GM12878 (cell line): ENCODE results near the gene CORO2B. TPM values are rescaled to one million over a fixed set of nuclear protein-coding genes. Genes with fewer than 3 reads are reported as not detected.

ENCODE experiments used
- ATAC-seq: fragments of 200-7000 bp; cut with Tn5 transposase; 3 replicates; pipeline ENCODE4 v1.9.1; 2020; ENCODE audit warnings: mild to moderate bottlenecking, moderate library complexity
- BruUV-seq: library from RNA; stranded (reverse); fragments of 400-500 nt; replicated peaks from 2 replicates; lab custom pipeline; 2021; lab: Mats Ljungman, UMichigan
- CTCF ChIA-PET: fragments of 300-600 bp; sonication (Branson Sonifier 250); formaldehyde crosslinking; extraction: SDS; loops from one replicate; lab custom pipeline; 2021; ENCODE audit warnings: inconsistent platforms; lab: Yijun Ruan, JAX
- POLR2A ChIA-PET: fragments of 350-600 bp; formaldehyde crosslinking; extraction: SDS; loops from one replicate; lab custom pipeline; 2021; ENCODE audit warnings: inconsistent platforms; lab: Charles Lee
- RAD21 ChIA-PET: fragments of 300-600 bp; sonication (Branson Sonifier 250); formaldehyde crosslinking; loops from one replicate; lab custom pipeline; 2023; ENCODE audit warnings: antibody characterized with exemption; ENCODE audit not compliant: unreplicated experiment; lab: Charles Lee
- SMC1A ChIA-PET: fragments of 300-600 bp; sonication (Branson Sonifier 250); formaldehyde crosslinking; loops from one replicate; lab custom pipeline; 2023; ENCODE audit not compliant: unreplicated experiment, uncharacterized antibody; lab: Charles Lee
- DNase-seq: peaks from one replicate; pipeline ENCODE4 v3.0.0-alpha.2; 2011; ENCODE audit warnings: low read depth, low spot score
- FAIRE-seq: peaks from 3 replicates; lab custom pipeline; 2011; peaks lifted over from hg19 to GRCh38; lab: Jason Lieb, UNC
- H2AFZ ChIP-seq: 2 replicates; pipeline ENCODE4 v1.6.0; 2011; ENCODE audit warnings: low read depth, low read length, control low read depth; ENCODE audit not compliant: control insufficient read depth
- H3K27ac ChIP-seq: 2 replicates; pipeline ENCODE4 v1.5.1; 2011; ENCODE audit warnings: control low read depth; ENCODE audit not compliant: control insufficient read depth, insufficient read depth
- H3K27me3 ChIP-seq, 2 experiments: replicated peaks in 1 of 2; 2 replicates each; pipeline versions ENCODE4 v1.6.0 to v1.6.1; 2011; ENCODE audit warnings: low read length in 1 of 2; ENCODE audit not compliant: control insufficient read depth in 2 of 2, insufficient read depth in 2 of 2
- H3K36me3 ChIP-seq, 2 experiments: 2 replicates each; pipeline ENCODE4 v1.5.1; 2011; ENCODE audit warnings: low read length in 1 of 2; ENCODE audit not compliant: control insufficient read depth in 2 of 2, insufficient read depth in 2 of 2
- H3K4me1 ChIP-seq: 2 replicates; pipeline ENCODE4 v1.6.1; 2011; ENCODE audit warnings: mild to moderate bottlenecking, low read length, moderate library complexity, mixed read lengths; ENCODE audit not compliant: control insufficient read depth, insufficient read depth
- H3K4me2 ChIP-seq: 2 replicates; pipeline ENCODE4 v1.6.0; 2011; ENCODE audit warnings: control low read depth; ENCODE audit not compliant: control insufficient read depth, insufficient read depth
- H3K4me3 ChIP-seq: fragments of 200-600 bp; sonication (generic); 2 replicates; pipeline ENCODE4 v1.5.1; 2016
- H3K79me2 ChIP-seq: 2 replicates; pipeline ENCODE4 v1.6.0; 2011; ENCODE audit warnings: low read length; ENCODE audit not compliant: control insufficient read depth, insufficient read depth
- H3K9ac ChIP-seq: 2 replicates; pipeline ENCODE4 v1.8.0; 2011; ENCODE audit warnings: low read length, control low read depth, mixed read lengths; ENCODE audit not compliant: control insufficient read depth, insufficient read depth
- H3K9me3 ChIP-seq: replicated peaks from 3 replicates; pipeline ENCODE4 v1.5.1; 2011; ENCODE audit warnings: mild to moderate bottlenecking, low read length; ENCODE audit not compliant: control insufficient read depth, insufficient read depth
- H4K20me1 ChIP-seq: 2 replicates; pipeline ENCODE4 v1.6.0; 2011; ENCODE audit not compliant: control insufficient read depth, insufficient read depth
- BMI1 ChIP-seq: fragments of 450-650 bp; IDR thresholded peaks from 2 replicates; pipeline ENCODE4 v1.6.1; 2016; ENCODE audit warnings: mild to moderate bottlenecking, moderate library complexity, borderline replicate concordance
- E4F1 ChIP-seq: fragments of 450-650 bp; IDR thresholded peaks from 2 replicates; pipeline ENCODE4 v1.6.1; 2018; ENCODE audit warnings: borderline replicate concordance, mild to moderate bottlenecking; ENCODE audit not compliant: partially characterized antibody
- MXI1 ChIP-seq: fragments of 150-350 bp; IDR thresholded peaks from 2 replicates; pipeline ENCODE4 v1.6.1; 2011; ENCODE audit warnings: low read depth, mild to moderate bottlenecking, inconsistent platforms, low read length, improper control_type of control experiment
- NFXL1 ChIP-seq: fragments of 450-650 bp; IDR thresholded peaks from 2 replicates; pipeline ENCODE4 v1.6.1; 2017; ENCODE audit warnings: antibody characterized with exemption, mild to moderate bottlenecking, borderline replicate concordance
- SMC3 ChIP-seq: IDR thresholded peaks from 2 replicates; pipeline ENCODE4 v1.6.1; 2011; ENCODE audit warnings: low read length, improper control_type of control experiment, borderline replicate concordance
- SUZ12 ChIP-seq: fragments of 200-600 bp; sonication (generic); IDR thresholded peaks from one replicate; pipeline ENCODE4 v1.6.1; 2018; ENCODE audit warnings: antibody characterized with exemption, mild to moderate bottlenecking; ENCODE audit not compliant: unreplicated experiment
- ZBTB40 ChIP-seq: fragments of 450-650 bp; IDR thresholded peaks from 2 replicates; pipeline ENCODE4 v1.6.1; 2016; ENCODE audit warnings: mild to moderate bottlenecking, moderate library complexity, borderline replicate concordance
- ZNF217 ChIP-seq: fragments of 450-650 bp; IDR thresholded peaks from 2 replicates; pipeline ENCODE4 v1.6.1; 2017; ENCODE audit warnings: antibody characterized with exemption, mild to moderate bottlenecking
- WGBS: methylation state at CpG from one replicate; pipeline ENCODE4 v1.1.6; 2016; ENCODE audit warnings: low lambda C conversion rate; ENCODE audit not compliant: insufficient replicate concordance, insufficient coverage; ENCODE audit errors: missing lambda C conversion rate; 5-methylcytosine and 5-hydroxymethylcytosine counted together
- in situ Hi-C: fragments of 300-500 bp; cut with MboI; formaldehyde crosslinking; loops from 9 replicates; pipeline ENCODE4 v1.14.3; 2018; ENCODE audit warnings: mixed read lengths
- intact Hi-C: fragments of 100-400 bp; cut with micrococcal nuclease; formaldehyde crosslinking; loops from one replicate; pipeline ENCODE4 v1.14.2; 2022; ENCODE audit not compliant: unreplicated experiment
- polyA plus RNA-seq, 11 experiments: library from polyadenylated mRNA; depleted of rRNA in 4 of 11; unstranded in 6 of 11; stranded (reverse) in 5 of 11; fragments of >200 nt; fragmentation: Nextera tagmentation in 4 of 11; fragmentation: Illumina TruSeq in 1 of 11; extraction: Ambion mirVana in 4 of 11; extraction: Trizol in 1 of 11; gene quantifications; 1 replicate in 1 of 11; 2 replicates in 10 of 11; pipeline versions ENCODE4 v1.2.1 to v1.2.3, GENCODE V29; 2011 to 2016; ENCODE audit warnings: inconsistent platforms in 2 of 11, missing spikeins in 2 of 11, low read depth in 1 of 11
- total RNA-seq, 4 experiments: library from RNA; depleted of rRNA in 3 of 4; stranded (reverse); fragments of >200 nt in 3 of 4; fragmentation: Illumina TruSeq in 1 of 4; extraction: Trizol in 1 of 4; gene quantifications; 2 replicates each; pipeline versions ENCODE4 v1.2.1 to v1.2.3, GENCODE V29; 2013 to 2021
- TF ChIP-seq, protein P1 (sequence below): fragments of 450-650 bp; formaldehyde crosslinking; IDR thresholded peaks from 2 replicates; pipeline ENCODE4 v1.5.0; 2022; ENCODE audit warnings: mild to moderate bottlenecking, missing genetic modification characterization

Gene CORO2B
- total and polyA plus RNA-seq, 10 of the 15 experiments (the other 5 are each of a cell fraction or from before 2014, with no cell fraction given), result 0.05 to 0.73 (median 0.13) TPM; not detected in 4

DNA sequence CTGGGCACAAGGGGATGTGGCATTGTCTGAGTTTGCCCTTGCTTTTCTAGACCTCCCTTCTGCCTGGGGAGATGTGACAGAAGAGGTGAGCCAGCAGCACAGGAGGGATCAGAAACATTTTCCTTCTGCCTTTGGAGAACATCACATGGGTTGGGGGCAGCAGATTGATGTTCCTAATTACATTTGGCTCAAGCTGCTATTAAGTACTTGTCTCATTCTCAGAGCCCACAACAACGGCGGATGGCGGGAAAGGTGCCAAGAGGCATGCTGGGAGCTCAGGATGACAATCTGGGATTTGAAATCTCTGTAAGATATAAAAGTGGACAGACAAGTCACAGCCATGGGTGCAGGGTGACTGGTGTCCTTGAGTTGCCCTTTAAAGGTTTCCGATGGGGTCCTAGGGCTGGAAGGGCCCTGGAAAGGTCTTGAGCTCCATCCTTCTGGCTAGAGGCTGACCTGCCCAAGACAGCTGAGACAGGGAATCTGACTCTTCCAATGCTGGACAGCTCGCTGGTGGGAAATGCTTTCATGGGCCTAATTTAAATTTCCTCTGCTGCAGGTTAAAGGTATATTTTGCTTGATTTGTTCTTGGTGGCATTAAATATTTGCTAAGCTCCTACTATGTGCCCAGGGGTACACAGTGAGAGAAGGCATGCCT lies 2.4 kb upstream of the CORO2B start:
- SMC1A ChIA-PET, result interaction anchor here (1.0 kb wide), 1 partner anchor 13 kb away, joined by 3 read pairs; no protein-coding TSS in a partner anchor
- Histone ChIP-seq H4K20me1 (no peaks in the 10 kb centered on the region; the same call in 1 of the 2 replicates), H3K79me2 (no peaks in the 10 kb centered on the region), H3K9ac (no peak overlapping the region), H3K27me3 (peaks cover 18 to 38% of the 10 kb centered on the region in 2 experiments), H3K4me1 (no peaks in the 10 kb centered on the region), H2AFZ (no peak overlapping the region), H3K36me3 (no peaks in the 10 kb centered on the region), H3K27ac (no peak overlapping the region), H3K4me3 (no peak overlapping the region), H3K4me2 (no peak overlapping the region), H3K9me3 (no peaks in the 10 kb centered on the region)
- no peak for FAIRE-seq
- TF ChIP-seq ZNF217 (no peak), NFXL1 (no peak), ZBTB40 (no peak), E4F1 (no peak), SMC3 (no peak), BMI1 (no peak), SUZ12 (no peak), MXI1 (no peak)
- TF ChIP-seq, protein P1, sequence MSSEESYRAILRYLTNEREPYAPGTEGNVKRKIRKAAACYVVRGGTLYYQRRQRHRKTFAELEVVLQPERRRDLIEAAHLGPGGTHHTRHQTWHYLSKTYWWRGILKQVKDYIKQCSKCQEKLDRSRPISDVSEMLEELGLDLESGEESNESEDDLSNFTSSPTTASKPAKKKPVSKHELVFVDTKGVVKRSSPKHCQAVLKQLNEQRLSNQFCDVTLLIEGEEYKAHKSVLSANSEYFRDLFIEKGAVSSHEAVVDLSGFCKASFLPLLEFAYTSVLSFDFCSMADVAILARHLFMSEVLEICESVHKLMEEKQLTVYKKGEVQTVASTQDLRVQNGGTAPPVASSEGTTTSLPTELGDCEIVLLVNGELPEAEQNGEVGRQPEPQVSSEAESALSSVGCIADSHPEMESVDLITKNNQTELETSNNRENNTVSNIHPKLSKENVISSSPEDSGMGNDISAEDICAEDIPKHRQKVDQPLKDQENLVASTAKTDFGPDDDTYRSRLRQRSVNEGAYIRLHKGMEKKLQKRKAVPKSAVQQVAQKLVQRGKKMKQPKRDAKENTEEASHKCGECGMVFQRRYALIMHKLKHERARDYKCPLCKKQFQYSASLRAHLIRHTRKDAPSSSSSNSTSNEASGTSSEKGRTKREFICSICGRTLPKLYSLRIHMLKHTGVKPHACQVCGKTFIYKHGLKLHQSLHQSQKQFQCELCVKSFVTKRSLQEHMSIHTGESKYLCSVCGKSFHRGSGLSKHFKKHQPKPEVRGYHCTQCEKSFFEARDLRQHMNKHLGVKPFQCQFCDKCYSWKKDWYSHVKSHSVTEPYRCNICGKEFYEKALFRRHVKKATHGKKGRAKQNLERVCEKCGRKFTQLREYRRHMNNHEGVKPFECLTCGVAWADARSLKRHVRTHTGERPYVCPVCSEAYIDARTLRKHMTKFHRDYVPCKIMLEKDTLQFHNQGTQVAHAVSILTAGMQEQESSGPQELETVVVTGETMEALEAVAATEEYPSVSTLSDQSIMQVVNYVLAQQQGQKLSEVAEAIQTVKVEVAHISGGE (CRISPR knock-in tag), result no peak
- in situ Hi-C loops (no loop called here), intact Hi-C loops (no loop called here)
- WGBS, result 63% methylated on average over 5 of the region's 5 CpGs
- CTCF ChIA-PET, result interaction anchor here (0.7 kb wide), 1 partner anchor 26 kb away, joined by 3 read pairs; no protein-coding TSS in a partner anchor
- POLR2A ChIA-PET, result no interaction called here
- DNase-seq, result no peak
- BruUV-seq, result no TSS peak
- ATAC-seq, result no peak
- RAD21 ChIA-PET, result no interaction called here
